GM23338 (cell line): Measurements from ENCODE around the gene OR8A1. TPM values are rescaled to one million over a fixed set of nuclear protein-coding genes. Genes with fewer than 3 reads are reported as not detected.

Experiments used
- ATAC-seq: fragments of 200-7000 bp; cut with Tn5 transposase; 3 replicates; pipeline ENCODE4 v1.9.1; 2020
- DNase-seq: peaks from one replicate; pipeline ENCODE4 v3.0.0-alpha.2; 2015; ENCODE audit warnings: low spot score
- H2AFZ ChIP-seq: fragments of 200-600 bp; sonication (generic); 2 replicates; pipeline ENCODE4 v1.8.0; 2016; ENCODE audit warnings: antibody characterized with exemption, mild to moderate bottlenecking, moderate library complexity
- H3F3A ChIP-seq: fragments of 200-600 bp; sonication (generic); replicated peaks from 2 replicates; pipeline ENCODE4 v1.8.0; 2017; ENCODE audit warnings: antibody characterized with exemption, mixed run types, low read depth
- H3K27ac ChIP-seq: fragments of 200-600 bp; sonication (generic); 2 replicates; pipeline ENCODE4 v1.6.1; 2016; ENCODE audit warnings: low read depth
- H3K27me3 ChIP-seq: fragments of 200-600 bp; sonication (generic); 2 replicates; pipeline ENCODE4 v1.8.0; 2016; ENCODE audit warnings: mild to moderate bottlenecking, mixed run types, moderate library complexity; ENCODE audit not compliant: insufficient read depth
- H3K36me3 ChIP-seq: fragments of 200-600 bp; sonication (generic); 2 replicates; pipeline ENCODE4 v1.8.0; 2016; ENCODE audit warnings: mild to moderate bottlenecking; ENCODE audit not compliant: insufficient read depth
- H3K4me1 ChIP-seq: fragments of 200-600 bp; sonication (generic); 2 replicates; pipeline ENCODE4 v1.8.0; 2016; ENCODE audit warnings: mild to moderate bottlenecking, moderate library complexity; ENCODE audit not compliant: insufficient read depth
- H3K4me2 ChIP-seq: fragments of 200-600 bp; sonication (generic); 2 replicates; pipeline ENCODE4 v1.7.1; 2017; ENCODE audit warnings: mixed run types
- H3K4me3 ChIP-seq: fragments of 200-600 bp; sonication (generic); 2 replicates; pipeline ENCODE4 v1.6.1; 2016; ENCODE audit warnings: mixed run types
- H3K79me2 ChIP-seq: fragments of 200-600 bp; sonication (generic); replicated peaks from 2 replicates; pipeline ENCODE4 v1.8.0; 2017; ENCODE audit warnings: mild to moderate bottlenecking; ENCODE audit not compliant: insufficient read depth
- H3K9me2 ChIP-seq: fragments of 200-600 bp; sonication (generic); 2 replicates; pipeline ENCODE4 v1.8.0; 2017; ENCODE audit not compliant: insufficient read depth
- H4K20me1 ChIP-seq: fragments of 200-600 bp; sonication (generic); replicated peaks from 2 replicates; pipeline ENCODE4 v1.8.0; 2017; ENCODE audit warnings: mild to moderate bottlenecking; ENCODE audit not compliant: insufficient read depth
- H3K27ac Mint-ChIP-seq: 2 replicates; pipeline ENCODE4 v1.8.0; 2020; ENCODE audit warnings: inconsistent platforms, mild to moderate bottlenecking, moderate library complexity, mixed read lengths
- H3K27me3 Mint-ChIP-seq: 3 replicates; pipeline ENCODE4 v1.8.0; 2022; ENCODE audit warnings: low read depth, mild to moderate bottlenecking, moderate library complexity, mixed read lengths, inconsistent platforms; ENCODE audit not compliant: insufficient read depth, poor library complexity
- H3K36me3 Mint-ChIP-seq: 3 replicates; pipeline ENCODE4 v1.8.0; 2021; ENCODE audit warnings: low read depth, mild to moderate bottlenecking, inconsistent platforms, moderate library complexity, mixed read lengths
- H3K4me1 Mint-ChIP-seq: 3 replicates; pipeline ENCODE4 v1.8.0; 2020; ENCODE audit warnings: mild to moderate bottlenecking, inconsistent platforms, mixed read lengths
- H3K4me3 Mint-ChIP-seq: 3 replicates; pipeline ENCODE4 v1.8.0; 2021; ENCODE audit warnings: moderate library complexity, mild to moderate bottlenecking, inconsistent platforms, mixed read lengths
- H3K9me3 Mint-ChIP-seq: 3 replicates; pipeline ENCODE4 v1.8.0; 2020; ENCODE audit warnings: moderate library complexity, mild to moderate bottlenecking, inconsistent platforms, mixed read lengths
- CTCF ChIP-seq, 2 experiments: fragments of 200-600 bp in 1 of 2; sonication (generic) in 1 of 2; conservative IDR thresholded peaks; 2 replicates each; pipeline versions ENCODE4 v1.5.1 to v1.6.1; 2016 to 2017; ENCODE audit warnings: antibody characterized with exemption in 2 of 2, low read depth in 2 of 2, mild to moderate bottlenecking in 2 of 2, moderate library complexity in 1 of 2
- ETS1 ChIP-seq: IDR thresholded peaks from 2 replicates; pipeline ENCODE4 v1.6.1; 2016; ENCODE audit warnings: antibody characterized with exemption
- EZH2 ChIP-seq: fragments of 200-600 bp; sonication (generic); IDR thresholded peaks from one replicate; pipeline ENCODE4 v1.8.0; 2017; ENCODE audit warnings: antibody characterized with exemption, mild to moderate bottlenecking, low read depth; ENCODE audit not compliant: unreplicated experiment
- EZH2phosphoT487 ChIP-seq: fragments of 200-600 bp; sonication (generic); IDR thresholded peaks from one replicate; pipeline ENCODE4 v1.8.1; 2018; ENCODE audit warnings: antibody characterized with exemption; ENCODE audit not compliant: unreplicated experiment
- NANOG ChIP-seq: IDR thresholded peaks from 2 replicates; pipeline ENCODE4 v1.6.1; 2016; ENCODE audit warnings: antibody characterized with exemption, borderline replicate concordance
- REST ChIP-seq: IDR thresholded peaks from one replicate; pipeline ENCODE4 v1.6.1; 2018; ENCODE audit warnings: antibody characterized with exemption; ENCODE audit not compliant: unreplicated experiment
- STAT1 ChIP-seq: IDR thresholded peaks from one replicate; pipeline ENCODE4 v1.6.1; 2016; ENCODE audit warnings: antibody characterized with exemption; ENCODE audit not compliant: unreplicated experiment
- ZNF114 ChIP-seq: fragments of 250-450 bp; sonication (Bioruptor Pico); IDR thresholded peaks from 2 replicates; pipeline ENCODE4 v1.5.0; 2020; ENCODE audit warnings: mild to moderate bottlenecking, moderate library complexity
- ZNF462 ChIP-seq: fragments of 250-450 bp; sonication (Bioruptor Pico); IDR thresholded peaks from 2 replicates; pipeline ENCODE4 v1.5.0; 2020; ENCODE audit warnings: mild to moderate bottlenecking, moderate library complexity
- polyA plus RNA-seq: library from polyadenylated mRNA; unstranded; fragments of >200 nt; fragmentation: Nextera tagmentation; extraction: Ambion mirVana; gene quantifications from 2 replicates; pipeline ENCODE4 v1.2.1, GENCODE V29; 2016
- total RNA-seq: library from RNA; depleted of rRNA; stranded (reverse); fragments of >200 nt; shearing (Covaris generic); gene quantifications from 2 replicates; pipeline ENCODE4 v1.2.3, GENCODE V29; 2014

OR8A1 gene
- total and polyA plus RNA-seq, 2 experiments from 2014 or later, result not detected

GRCh38 chr11:124551189-124551588, 18.6 kb upstream of the OR8A1 start:
- Mint-ChIP-seq H3K9me3 (peaks cover 5% of the 10 kb centered on the region; the same call in 2 of the 3 replicates), H3K36me3 (no peaks in the 10 kb centered on the region), H3K27ac (no peak overlapping the region; the same call in 1 of the 2 replicates), H3K27me3 (no peaks in the 10 kb centered on the region), H3K4me3 (no peak overlapping the region), H3K4me1 (no peaks in the 10 kb centered on the region)
- ATAC-seq, result peak; percentile 89
- Histone ChIP-seq H3K9me2 (no peaks in the 10 kb centered on the region), H2AFZ (peak overlapping the region; percentile 83; the same call in 1 of the 2 replicates), H4K20me1 (no peaks in the 10 kb centered on the region), H3K4me3 (no peak overlapping the region), H3K27ac (no peak overlapping the region), H3K27me3 (no peaks in the 10 kb centered on the region), H3F3A (no peaks in the 10 kb centered on the region), H3K79me2 (no peaks in the 10 kb centered on the region), H3K4me2 (no peak overlapping the region), H3K36me3 (no peaks in the 10 kb centered on the region), H3K4me1 (no peaks in the 10 kb centered on the region)
- TF ChIP-seq REST, result no peak
- peak; percentile 27 to 35 for TF ChIP-seq CTCF (conservative IDR thresholded peaks at IDR 0.05; ENCODE audit: low read depth in 2 of 2)
- peak; percentile 52 for DNase-seq

GRCh38 chr11:124551987-124552386, 17.8 kb upstream of the OR8A1 start:
- no peaks in the 10 kb centered on the region for H3K36me3 ChIP-seq
- Mint-ChIP-seq H3K27me3 (no peaks in the 10 kb centered on the region), H3K9me3 (peaks cover 5% of the 10 kb centered on the region; the same call in 2 of the 3 replicates), H3K4me1 (no peaks in the 10 kb centered on the region), H3K4me3 (no peak overlapping the region), H3K36me3 (no peaks in the 10 kb centered on the region), H3K27ac (peak overlapping the region; percentile 79; the same call in 1 of the 2 replicates)
- no peak overlapping the region for H3K4me2 ChIP-seq
- no peaks in the 10 kb centered on the region for H3K79me2 ChIP-seq
- no peaks in the 10 kb centered on the region for H4K20me1 ChIP-seq
- DNase-seq, result no peak
- no peak overlapping the region for H3K4me3 ChIP-seq
- peak overlapping the region; percentile 83; the same call in 1 of the 2 replicates for H2AFZ ChIP-seq
- no peaks in the 10 kb centered on the region for H3K4me1 ChIP-seq
- H3K27me3 ChIP-seq, result no peaks in the 10 kb centered on the region
- ATAC-seq, result no peak
- H3F3A ChIP-seq, result no peaks in the 10 kb centered on the region
- no peaks in the 10 kb centered on the region for H3K9me2 ChIP-seq
- no peak overlapping the region for H3K27ac ChIP-seq
- TF ChIP-seq ZNF114 (CRISPR knock-in tag) (no peak), NANOG (no peak), EZH2 (no peak), ZNF462 (no peak), ETS1 (no peak), EZH2phosphoT487 (no peak), STAT1 (no peak)
